ENCODE measurements around the gene TBC1D9. TPM values are rescaled to one million over a fixed set of nuclear protein-coding genes. Genes with fewer than 3 reads are reported as not detected.

The TBC1D9 gene
- total RNA-seq, 2 donors from 2014 or later, result not detected

DNA sequence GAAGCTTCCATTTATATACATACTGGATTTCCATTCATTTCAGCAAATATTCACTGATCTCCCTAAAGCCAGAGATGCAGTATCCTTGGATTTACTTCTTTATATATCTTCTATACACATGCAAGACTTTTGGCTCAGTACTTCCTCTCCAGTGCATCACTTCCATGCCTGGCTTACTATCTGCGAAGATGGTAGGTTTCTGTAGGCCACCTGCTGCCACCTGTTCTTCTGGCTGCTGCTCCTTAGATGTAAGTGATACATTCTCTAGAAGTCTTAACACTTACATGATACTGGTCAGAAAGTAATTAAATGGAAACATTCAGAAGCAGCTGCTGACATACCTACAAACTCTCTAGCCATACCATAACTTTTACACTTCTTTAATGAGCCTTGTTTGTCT is 48.9 kb downstream of the TBC1D9 start:
- Mint-ChIP-seq H3K27me3 (ENCODE audit: low read depth) (no peaks in the 10 kb centered on the region), H3K4me3 (no peak overlapping the region), H3K27ac (no peak overlapping the region)

DNA sequence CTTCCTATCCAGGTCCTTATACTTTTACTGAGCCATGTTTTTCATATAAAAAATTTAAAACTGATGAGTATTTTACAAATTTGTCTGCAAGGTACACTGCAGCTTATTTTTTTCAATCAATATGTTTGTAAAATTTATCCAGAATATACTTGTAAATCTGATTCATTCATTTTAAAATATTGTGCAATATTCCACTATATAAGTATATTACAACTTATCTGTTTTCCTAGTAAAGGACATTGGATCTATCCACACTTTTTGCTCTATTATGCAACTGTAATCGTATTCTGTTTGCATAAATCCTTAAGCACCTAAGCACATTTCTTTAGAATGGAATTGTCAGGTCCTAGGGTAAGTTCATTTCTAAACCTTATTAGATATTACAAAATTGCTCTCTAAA is 49.5 kb downstream of the TBC1D9 start:
- H3K4me1 Mint-ChIP-seq (ENCODE audit: low read depth), result no peaks in the 10 kb centered on the region
- H3K27ac Mint-ChIP-seq, result no peak overlapping the region
- no peaks in the 10 kb centered on the region for H3K27me3 Mint-ChIP-seq (ENCODE audit: low read depth)
- no peak overlapping the region for H3K4me3 Mint-ChIP-seq
- H3K9me3 Mint-ChIP-seq, result no peaks in the 10 kb centered on the region
- no peak for DNase-seq
- no peak for ATAC-seq (replicated peaks in 1 of 2)
- H3K36me3 Mint-ChIP-seq (ENCODE audit: insufficient read depth in 2 of 2), result no peaks in the 10 kb centered on the region

More for the DNA sequence above, 48.9 kb downstream of the TBC1D9 start:
- H3K36me3 Mint-ChIP-seq (ENCODE audit: insufficient read depth in 2 of 2), result no peaks in the 10 kb centered on the region
- DNase-seq (no peak), ATAC-seq (replicated peaks in 1 of 2) (no peak)
- H3K4me1 Mint-ChIP-seq (ENCODE audit: low read depth), result no peaks in the 10 kb centered on the region
- no peaks in the 10 kb centered on the region for H3K9me3 Mint-ChIP-seq

DNA sequence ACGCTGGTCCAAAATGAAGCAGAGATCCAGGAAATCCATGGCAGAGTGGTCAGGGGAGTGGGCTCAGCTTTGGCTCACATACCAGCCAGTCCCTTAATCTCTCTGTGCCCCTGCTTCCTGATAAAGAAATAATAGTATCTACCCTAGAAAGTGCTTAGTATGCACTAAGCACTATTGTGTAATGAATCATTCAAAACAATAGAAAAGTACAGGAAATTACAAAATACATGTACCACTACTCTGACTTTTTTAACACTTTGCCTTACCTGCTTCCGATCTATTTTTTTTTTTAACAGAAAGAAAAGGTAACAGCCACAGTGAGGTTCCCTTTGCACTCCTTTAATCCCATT is 49.9 kb downstream of the TBC1D9 start:
- Mint-ChIP-seq H3K27ac (no peak overlapping the region), H3K36me3 (ENCODE audit: insufficient read depth in 2 of 2) (no peaks in the 10 kb centered on the region), H3K4me1 (ENCODE audit: low read depth) (no peaks in the 10 kb centered on the region), H3K4me3 (no peak overlapping the region), H3K9me3 (no peaks in the 10 kb centered on the region), H3K27me3 (ENCODE audit: low read depth) (no peaks in the 10 kb centered on the region)
- no peak for DNase-seq
- no peak for ATAC-seq (replicated peaks in 1 of 2)

DNA sequence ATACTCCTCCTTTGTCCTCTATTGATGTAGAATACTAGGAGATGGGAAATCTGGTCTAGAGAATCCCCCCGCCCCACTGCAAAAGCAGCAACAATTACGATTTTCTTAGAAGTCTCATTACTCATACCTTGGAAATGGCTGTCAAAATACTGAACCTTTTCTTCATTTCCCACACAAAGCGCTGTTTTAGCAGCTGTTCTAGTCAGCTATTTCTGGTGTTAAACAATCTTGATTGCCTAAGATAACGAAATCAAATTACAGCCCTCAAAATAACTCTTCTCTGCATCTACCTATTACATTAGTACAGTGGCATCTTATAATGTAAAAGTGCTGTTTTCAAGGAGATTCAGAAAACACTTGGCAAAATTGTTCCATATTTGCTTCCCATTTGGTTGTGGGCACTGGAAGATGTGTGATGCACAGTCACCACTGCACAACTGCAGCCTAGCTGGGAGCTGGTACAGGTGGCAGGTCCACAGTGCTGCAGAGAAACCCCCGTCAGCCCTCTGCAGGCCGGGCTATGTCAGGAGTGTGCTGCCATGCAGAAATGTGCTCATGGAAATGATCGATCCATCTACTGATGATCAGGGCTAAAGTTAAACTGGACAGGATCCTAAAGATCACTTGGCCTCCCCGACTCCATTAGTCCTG is 50.4 kb downstream of the TBC1D9 start:
- Mint-ChIP-seq H3K27ac (no peak overlapping the region), H3K9me3 (no peaks in the 10 kb centered on the region)

DNA sequence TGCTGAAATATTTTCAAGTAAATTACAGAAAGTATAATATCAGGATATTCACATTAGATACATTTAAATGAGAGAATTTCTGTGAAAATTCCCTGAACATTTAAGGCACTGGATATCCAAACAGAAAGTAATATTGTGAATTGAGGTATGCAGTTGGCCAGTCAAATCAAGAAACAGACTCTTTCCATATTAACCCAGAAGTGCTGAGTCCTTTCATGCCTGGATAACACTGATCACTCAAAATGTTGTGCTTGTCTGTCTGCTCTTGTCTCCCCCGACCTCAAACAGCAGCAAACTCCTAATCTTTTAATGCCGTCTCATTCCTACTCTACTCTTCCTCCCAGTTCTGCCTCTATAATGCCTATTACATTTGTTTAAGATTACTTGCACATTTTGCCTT is 51.2 kb downstream of the TBC1D9 start:
- Mint-ChIP-seq H3K36me3 (ENCODE audit: insufficient read depth in 2 of 2) (no peaks in the 10 kb centered on the region), H3K27ac (no peak overlapping the region), H3K9me3 (no peaks in the 10 kb centered on the region), H3K4me3 (no peak overlapping the region), H3K27me3 (ENCODE audit: low read depth) (no peaks in the 10 kb centered on the region), H3K4me1 (ENCODE audit: low read depth) (no peaks in the 10 kb centered on the region)
- ATAC-seq (replicated peaks in 1 of 2) (no peak), DNase-seq (no peak)

More for the DNA sequence above, 50.4 kb downstream of the TBC1D9 start:
- Mint-ChIP-seq H3K4me1 (ENCODE audit: low read depth) (no peaks in the 10 kb centered on the region), H3K36me3 (ENCODE audit: insufficient read depth in 2 of 2) (no peaks in the 10 kb centered on the region), H3K4me3 (no peak overlapping the region), H3K27me3 (ENCODE audit: low read depth) (no peaks in the 10 kb centered on the region)
- DNase-seq, result no peak
- no peak for ATAC-seq (replicated peaks in 1 of 2)

DNA sequence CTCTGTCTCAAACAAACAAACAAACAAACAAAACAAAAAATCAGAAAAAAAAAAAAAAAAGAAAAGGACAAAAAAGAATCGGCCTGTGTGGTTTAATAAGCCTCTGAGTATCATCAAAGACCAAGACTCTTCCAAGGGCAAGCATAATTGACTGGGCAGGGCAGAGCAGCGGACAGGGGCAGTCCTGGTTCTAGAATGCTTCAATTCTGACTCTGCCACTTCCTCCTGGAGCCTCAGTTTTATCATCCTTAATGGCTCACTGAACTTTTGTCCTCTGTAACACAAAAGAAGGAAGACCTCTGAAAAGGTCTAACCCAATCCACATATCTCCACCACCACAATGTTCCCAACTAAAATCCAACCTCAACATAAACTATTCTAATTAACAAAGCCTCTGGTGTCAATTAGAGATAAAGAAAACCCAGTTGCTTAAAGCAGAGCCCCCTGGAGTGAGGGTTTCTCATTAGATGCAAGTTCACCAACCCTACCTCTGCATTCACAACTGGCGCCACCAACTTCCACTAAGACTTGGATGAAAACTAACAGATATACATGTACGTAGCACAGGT is 51.7 kb downstream of the TBC1D9 start:
- DNase-seq, result no peak

DNA sequence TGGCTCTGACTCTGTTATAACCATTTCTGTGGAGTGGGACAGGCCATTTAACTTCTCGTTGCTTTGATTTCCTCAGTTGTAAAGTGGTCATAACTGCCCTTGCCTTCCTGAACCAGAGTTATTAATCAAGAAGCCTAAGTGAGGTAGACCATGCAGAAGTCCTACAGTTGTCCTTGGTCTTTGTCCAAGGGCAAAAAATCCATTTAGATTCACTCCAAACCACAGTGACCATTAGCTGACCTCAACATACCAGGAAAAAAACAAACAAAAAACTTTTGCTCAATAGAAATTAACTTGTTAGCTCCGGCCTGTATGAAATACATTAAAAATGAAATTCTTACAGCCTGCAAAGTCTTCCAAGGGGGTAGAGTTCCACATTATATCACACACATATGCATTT is 52.7 kb downstream of the TBC1D9 start:
- H3K27me3 Mint-ChIP-seq (ENCODE audit: low read depth), result no peaks in the 10 kb centered on the region
- no peak for DNase-seq
- no peaks in the 10 kb centered on the region for H3K36me3 Mint-ChIP-seq (ENCODE audit: insufficient read depth in 2 of 2)
- H3K27ac Mint-ChIP-seq, result no peak overlapping the region
- no peaks in the 10 kb centered on the region for H3K4me1 Mint-ChIP-seq (ENCODE audit: low read depth)
- ATAC-seq (replicated peaks in 1 of 2), result no peak
- H3K4me3 Mint-ChIP-seq, result no peak overlapping the region
- no peaks in the 10 kb centered on the region for H3K9me3 Mint-ChIP-seq

More for the DNA sequence above, 51.7 kb downstream of the TBC1D9 start:
- H3K27me3 Mint-ChIP-seq (ENCODE audit: low read depth), result no peaks in the 10 kb centered on the region
- no peaks in the 10 kb centered on the region for H3K4me1 Mint-ChIP-seq (ENCODE audit: low read depth)
- H3K4me3 Mint-ChIP-seq, result no peak overlapping the region
- no peak for ATAC-seq (replicated peaks in 1 of 2)
- H3K36me3 Mint-ChIP-seq (ENCODE audit: insufficient read depth in 2 of 2), result no peaks in the 10 kb centered on the region
- no peaks in the 10 kb centered on the region for H3K9me3 Mint-ChIP-seq
- H3K27ac Mint-ChIP-seq, result no peak overlapping the region

DNA sequence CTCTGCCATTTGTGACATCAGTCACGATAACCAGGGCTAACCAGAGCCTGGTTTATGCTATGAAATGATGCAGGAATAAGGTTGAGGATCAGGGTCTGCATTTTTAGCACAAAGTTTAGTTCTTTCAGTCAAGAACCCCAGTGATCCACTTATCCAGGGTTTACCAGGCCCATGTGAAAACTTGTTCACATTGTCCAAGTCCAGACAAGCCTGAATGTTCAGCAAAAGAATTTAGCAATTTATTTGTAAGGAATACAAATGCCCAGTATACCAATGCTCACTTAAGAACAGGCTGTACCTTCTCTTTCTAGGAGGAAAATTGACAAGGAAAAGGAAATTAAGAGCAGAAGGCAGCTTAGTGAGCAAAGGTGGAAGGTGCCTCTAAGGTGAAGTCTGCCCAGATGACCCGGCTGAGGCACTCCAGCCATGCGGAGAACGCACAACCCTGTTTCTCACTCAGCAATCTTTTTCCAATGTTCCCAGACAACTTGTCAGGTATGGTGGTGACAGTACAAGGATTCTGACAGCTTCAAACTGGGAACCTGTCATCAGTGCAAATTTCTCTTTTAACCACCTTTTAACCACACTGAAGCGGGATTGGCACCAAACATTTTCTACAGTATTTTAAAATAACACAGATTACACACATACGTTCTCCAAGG is 54.0 kb downstream of the TBC1D9 start:
- no peak for ATAC-seq (replicated peaks in 1 of 2)

DNA sequence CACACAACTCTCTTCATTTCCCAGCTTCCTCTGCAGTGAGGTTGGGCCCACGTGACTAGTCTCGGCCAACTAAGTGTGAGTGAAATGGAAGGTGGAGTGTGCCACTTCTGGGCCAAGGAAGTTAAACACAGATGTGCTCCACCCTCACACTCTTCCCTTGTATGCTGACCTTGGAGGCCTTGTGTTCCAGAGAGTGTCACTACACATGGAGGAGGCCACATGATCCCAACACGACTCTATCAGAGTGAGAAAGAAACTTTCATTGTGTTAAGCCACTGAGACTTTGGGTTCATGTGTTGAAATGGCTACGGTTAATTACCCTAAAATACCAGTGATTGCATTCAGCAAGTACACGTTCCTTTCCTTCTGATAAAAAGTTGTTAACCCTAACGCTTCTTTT is 55.1 kb downstream of the TBC1D9 start:
- Mint-ChIP-seq H3K36me3 (ENCODE audit: insufficient read depth in 2 of 2) (no peaks in the 10 kb centered on the region), H3K4me1 (ENCODE audit: low read depth) (no peaks in the 10 kb centered on the region), H3K27me3 (ENCODE audit: low read depth) (no peaks in the 10 kb centered on the region), H3K27ac (no peak overlapping the region), H3K4me3 (no peak overlapping the region), H3K9me3 (no peaks in the 10 kb centered on the region)
- no peak for DNase-seq
- no peak for ATAC-seq (replicated peaks in 1 of 2)

More for the DNA sequence above, 54.0 kb downstream of the TBC1D9 start:
- Mint-ChIP-seq H3K36me3 (ENCODE audit: insufficient read depth in 2 of 2) (no peaks in the 10 kb centered on the region), H3K27ac (no peak overlapping the region), H3K4me1 (ENCODE audit: low read depth) (no peaks in the 10 kb centered on the region), H3K27me3 (ENCODE audit: low read depth) (no peaks in the 10 kb centered on the region), H3K4me3 (no peak overlapping the region), H3K9me3 (no peaks in the 10 kb centered on the region)
- no peak for DNase-seq

DNA sequence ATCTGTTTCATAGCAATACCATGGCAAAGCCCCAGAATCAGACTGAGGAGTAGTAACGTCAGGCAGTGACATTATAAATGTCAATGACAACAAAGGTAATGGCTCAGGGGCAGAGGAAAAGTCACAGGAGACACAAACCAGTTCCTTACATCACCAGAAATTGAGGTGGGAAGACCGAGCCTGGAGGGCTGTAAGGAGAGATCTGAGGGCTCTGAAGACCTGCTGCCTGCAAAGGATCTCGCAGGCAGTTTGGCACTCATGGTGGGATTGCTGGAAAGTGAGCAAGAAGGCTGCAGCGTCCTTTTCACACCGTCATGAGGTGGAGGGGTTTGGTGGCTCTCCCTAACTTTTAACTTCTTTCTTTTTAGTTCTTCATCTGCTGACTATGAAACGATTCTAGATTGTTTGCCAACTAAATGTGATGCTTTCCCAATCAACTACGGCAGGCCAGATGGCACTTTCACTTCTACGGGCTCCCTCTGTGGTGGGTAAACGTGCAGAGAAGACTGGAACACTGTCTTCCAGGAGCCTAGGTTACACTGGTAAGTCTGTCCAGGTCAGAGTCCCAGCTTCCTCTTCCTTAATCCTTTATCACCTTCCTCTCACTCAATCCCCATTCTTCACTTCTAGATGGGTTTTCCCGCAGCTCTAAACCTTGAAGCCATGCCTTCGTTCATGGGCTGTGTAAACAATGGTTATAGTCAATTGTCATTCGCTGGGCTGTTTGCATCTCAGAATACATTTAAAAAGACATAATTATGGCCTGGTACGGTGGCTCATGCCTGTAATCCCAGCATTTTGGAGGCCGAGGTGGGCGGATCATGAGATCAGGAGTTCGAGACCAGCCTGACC is 58.2 kb downstream of the TBC1D9 start:
- no peak for ATAC-seq (replicated peaks in 1 of 2)
- no peaks in the 10 kb centered on the region for H3K4me1 Mint-ChIP-seq (ENCODE audit: low read depth)
- H3K27me3 Mint-ChIP-seq (ENCODE audit: low read depth), result peaks cover 7% of the 10 kb centered on the region
- no peak overlapping the region for H3K4me3 Mint-ChIP-seq
- no peak for DNase-seq
- no peaks in the 10 kb centered on the region for H3K36me3 Mint-ChIP-seq (ENCODE audit: insufficient read depth in 2 of 2)
- H3K9me3 Mint-ChIP-seq, result no peaks in the 10 kb centered on the region
- no peak overlapping the region for H3K27ac Mint-ChIP-seq

DNA sequence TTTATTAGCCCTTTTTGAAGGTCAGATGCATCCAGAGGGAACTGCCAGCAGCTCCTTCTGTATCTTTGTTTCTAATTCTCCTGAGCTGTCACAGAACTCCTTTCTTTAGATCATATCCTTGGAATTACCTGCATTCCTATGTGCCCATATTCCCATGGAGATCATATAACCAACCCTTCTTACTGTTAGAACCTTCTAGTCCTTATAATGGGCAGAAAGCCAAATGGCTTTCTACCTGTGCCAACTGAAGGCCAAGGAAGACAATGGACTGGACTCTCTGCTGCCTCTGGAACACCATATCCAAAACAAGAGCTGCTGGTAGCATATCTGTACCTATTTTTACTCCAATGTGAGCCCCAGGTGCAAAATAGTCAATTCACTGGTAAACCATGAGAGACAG is 60.7 kb downstream of the TBC1D9 start:
- Mint-ChIP-seq H3K36me3 (ENCODE audit: insufficient read depth in 2 of 2) (no peaks in the 10 kb centered on the region), H3K4me1 (ENCODE audit: low read depth) (no peaks in the 10 kb centered on the region), H3K9me3 (no peaks in the 10 kb centered on the region), H3K27ac (no peak overlapping the region), H3K4me3 (no peak overlapping the region), H3K27me3 (ENCODE audit: low read depth) (peaks cover 7% of the 10 kb centered on the region)
- DNase-seq (no peak), ATAC-seq (replicated peaks in 1 of 2) (no peak)

DNA sequence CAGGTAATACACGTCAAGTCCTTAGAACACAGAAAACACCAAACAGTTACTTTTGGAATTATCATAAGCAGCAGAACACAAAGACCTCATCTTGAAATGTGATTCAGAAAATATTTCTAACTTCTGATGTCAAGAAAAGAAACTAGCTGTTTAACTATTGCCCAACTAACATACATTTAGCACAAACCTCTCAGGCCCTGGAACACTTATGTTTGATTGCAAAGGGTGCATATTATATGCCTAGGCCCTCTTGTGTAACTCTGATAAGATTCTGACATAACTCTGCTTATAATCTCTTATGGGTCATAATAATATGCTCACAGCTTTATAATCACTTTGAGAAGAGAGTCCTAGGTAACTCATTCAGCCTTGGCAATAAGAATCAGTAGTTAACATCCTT is 62.6 kb downstream of the TBC1D9 start:
- ATAC-seq (replicated peaks in 1 of 2) (no peak), DNase-seq (no peak)
- peaks cover 7% of the 10 kb centered on the region for H3K27me3 Mint-ChIP-seq (ENCODE audit: low read depth)
- H3K9me3 Mint-ChIP-seq, result no peaks in the 10 kb centered on the region
- no peaks in the 10 kb centered on the region for H3K4me1 Mint-ChIP-seq (ENCODE audit: low read depth)
- H3K36me3 Mint-ChIP-seq (ENCODE audit: insufficient read depth in 2 of 2), result no peaks in the 10 kb centered on the region
- no peak overlapping the region for H3K4me3 Mint-ChIP-seq
- H3K27ac Mint-ChIP-seq, result no peak overlapping the region

DNA sequence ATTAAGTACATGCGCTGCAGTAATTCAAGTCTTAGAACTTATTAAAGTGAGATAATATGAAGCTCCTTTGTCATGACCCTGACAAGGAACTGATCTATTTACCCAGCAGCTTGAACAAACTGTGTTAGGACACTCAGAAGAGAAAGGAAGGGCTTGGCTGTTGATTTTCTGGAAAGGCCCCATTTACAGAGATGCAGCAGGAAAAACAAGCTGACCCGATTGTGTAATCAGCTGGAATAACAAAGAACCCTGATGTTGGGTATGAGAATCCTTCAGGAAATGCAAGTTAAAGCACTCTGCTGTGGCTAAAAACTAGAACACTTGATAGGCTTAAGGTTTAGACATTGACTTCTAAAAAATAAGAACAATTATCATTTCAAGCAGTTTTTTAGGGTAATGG is 64.8 kb downstream of the TBC1D9 start:
- H3K27me3 Mint-ChIP-seq (ENCODE audit: low read depth), result peaks cover 7% of the 10 kb centered on the region
- no peaks in the 10 kb centered on the region for H3K36me3 Mint-ChIP-seq (ENCODE audit: insufficient read depth in 2 of 2)
- no peaks in the 10 kb centered on the region for H3K9me3 Mint-ChIP-seq
- H3K4me3 Mint-ChIP-seq, result no peak overlapping the region
- no peak overlapping the region for H3K27ac Mint-ChIP-seq
- ATAC-seq (replicated peaks in 1 of 2), result no peak
- DNase-seq, result no peak
- no peaks in the 10 kb centered on the region for H3K4me1 Mint-ChIP-seq (ENCODE audit: low read depth)
